ENCODE results near the gene DZIP3.
"Not testable (repeated sequence)": the region's sequence is repeated elsewhere in the genome, so short reads cannot be mapped to it uniquely, and the experiment has no call there.

The DZIP3 gene

GRCh38 chr3:108599677-108600409 is 10.3 kb downstream of the DZIP3 start:
- no peak for DNase-seq

GRCh38 chr3:108602249-108602934 is 12.9 kb downstream of the DZIP3 start:
- no peak for DNase-seq

- DNase-seq: no peak
Observed at GRCh38 chr3:108602935-108603294, 13.4 kb downstream of the DZIP3 start.

GRCh38 chr3:108603691-108604090 is 14.2 kb downstream of the DZIP3 start:
- no peak for DNase-seq

GRCh38 chr3:108605028-108605427 is 15.5 kb downstream of the DZIP3 start:
- no peak for DNase-seq

GRCh38 chr3:108605491-108605890 is 16.0 kb downstream of the DZIP3 start:
- no peak for DNase-seq

- no peak for DNase-seq
Observed at GRCh38 chr3:108608750-108609149, 19.2 kb downstream of the DZIP3 start.

- no peak for DNase-seq
Observed at GRCh38 chr3:108610651-108611050, 21.1 kb downstream of the DZIP3 start.

GRCh38 chr3:108616090-108616489 is 26.6 kb downstream of the DZIP3 start:
- not testable (repeated sequence) for DNase-seq

- no peak for DNase-seq
Observed at GRCh38 chr3:108620250-108620649, 30.7 kb downstream of the DZIP3 start.

- DNase-seq: no peak
Observed at GRCh38 chr3:108623504-108623903, 34.0 kb downstream of the DZIP3 start.

- DNase-seq: no peak
Observed at GRCh38 chr3:108629974-108630373, 40.5 kb downstream of the DZIP3 start.

GRCh38 chr3:108642526-108642925 is 53.0 kb downstream of the DZIP3 start:
- no peak for DNase-seq

GRCh38 chr3:108645364-108645763 is 55.8 kb downstream of the DZIP3 start:
- no peak for DNase-seq

- DNase-seq: not testable (repeated sequence)
Observed at GRCh38 chr3:108655664-108656063, 66.1 kb downstream of the DZIP3 start.

- DNase-seq: no peak
Observed at GRCh38 chr3:108661699-108662098, 72.2 kb downstream of the DZIP3 start.

- DNase-seq: peak; percentile 82
Observed at GRCh38 chr3:108662142-108662738, 72.7 kb downstream of the DZIP3 start.

- DNase-seq: no peak
Observed at GRCh38 chr3:108664266-108664665, 74.7 kb downstream of the DZIP3 start.

GRCh38 chr3:108667312-108667711 is 77.8 kb downstream of the DZIP3 start:
- DNase-seq: no peak

GRCh38 chr3:108669208-108669607 is 79.7 kb downstream of the DZIP3 start:
- no peak for DNase-seq

GRCh38 chr3:108672701-108673100 is 83.2 kb downstream of the DZIP3 start:
- no peak for DNase-seq

GRCh38 chr3:108673988-108674661 is 84.6 kb downstream of the DZIP3 start:
- DNase-seq: no peak

GRCh38 chr3:108677811-108678210 is 88.3 kb downstream of the DZIP3 start:
- DNase-seq: no peak

- DNase-seq: not testable (repeated sequence)
Observed at GRCh38 chr3:108692286-108692685, 102.8 kb downstream of the DZIP3 start.
